Endothelial cell of umbilical vein (primary cell): Measurements from ENCODE around the gene WDR38. TPM values are rescaled to one million over a fixed set of nuclear protein-coding genes. Genes with fewer than 3 reads are reported as not detected.

ENCODE experiments used
- BruUV-seq: library from RNA; stranded (reverse); fragments of 400-500 nt; replicated peaks from 2 replicates; lab custom pipeline; 2021; lab: Mats Ljungman, UMichigan
- CTCF ChIA-PET: fragments of 300-600, 350-600 bp; sonication (Branson Sonifier 250); formaldehyde crosslinking; loops from one replicate; lab custom pipeline; 2021; ENCODE audit warnings: antibody characterized with exemption, inconsistent platforms; lab: Charles Lee
- POLR2A ChIA-PET: fragments of 300-600, 350-600 bp; sonication (Branson Sonifier 250); formaldehyde crosslinking; loops from one replicate; lab custom pipeline; 2021; ENCODE audit warnings: antibody characterized with exemption, inconsistent platforms; lab: Charles Lee
- DNase-seq: peaks from one replicate; pipeline ENCODE4 v3.0.0-alpha.2; 2011; ENCODE audit warnings: low read depth, low spot score
- FAIRE-seq: peaks from 2 replicates; lab custom pipeline; 2011; peaks lifted over from hg19 to GRCh38; lab: Jason Lieb, UNC
- H2AFZ ChIP-seq: 2 replicates; pipeline ENCODE4 v1.6.0; 2012; ENCODE audit warnings: low read depth, low read length, control low read depth, inconsistent platforms
- H3K27ac ChIP-seq: 2 replicates; pipeline ENCODE4 v1.5.1; 2011; ENCODE audit warnings: low read depth, mild to moderate bottlenecking, control low read depth, low read length, moderate library complexity; ENCODE audit not compliant: insufficient read depth
- H3K27me3 ChIP-seq, 2 experiments: 2 replicates each; pipeline versions ENCODE4 v1.6.0 to v1.6.1; 2011; ENCODE audit warnings: low read length in 2 of 2, mixed read lengths in 1 of 2; ENCODE audit not compliant: control insufficient read depth in 2 of 2, insufficient read depth in 2 of 2
- H3K36me3 ChIP-seq, 2 experiments: 2 replicates in 1 of 2; 3 replicates in 1 of 2; pipeline ENCODE4 v1.5.1; 2011; ENCODE audit warnings: low read length in 2 of 2, mild to moderate bottlenecking in 1 of 2, moderate library complexity in 1 of 2; ENCODE audit not compliant: control insufficient read depth in 2 of 2, insufficient read depth in 2 of 2; ENCODE audit errors: extremely low read depth in 1 of 2
- H3K4me1 ChIP-seq: 3 replicates; pipeline ENCODE4 v1.5.1; 2011; ENCODE audit warnings: mild to moderate bottlenecking, low read length; ENCODE audit not compliant: control insufficient read depth, insufficient read depth; ENCODE audit errors: extremely low read depth
- H3K4me2 ChIP-seq: 2 replicates; pipeline ENCODE4 v1.6.1; 2011; ENCODE audit warnings: low read length, control low read depth, mixed read lengths; ENCODE audit not compliant: insufficient read depth
- H3K4me3 ChIP-seq, 3 experiments: fragments of 200-600 bp in 1 of 3; sonication (generic), shearing (Covaris generic) in 1 of 3; replicated peaks in 1 of 3; 2 replicates each; pipeline ENCODE4 v1.5.1; 2011 to 2016; ENCODE audit warnings: control low read depth in 3 of 3, low read length in 3 of 3, mild to moderate bottlenecking in 2 of 3, inconsistent platforms in 1 of 3, low read depth in 1 of 3, moderate library complexity in 1 of 3; ENCODE audit not compliant: insufficient read depth in 1 of 3
- H3K79me2 ChIP-seq: 2 replicates; pipeline ENCODE4 v1.6.0; 2012; ENCODE audit warnings: low read length, inconsistent platforms; ENCODE audit not compliant: control insufficient read depth, insufficient read depth
- H3K9ac ChIP-seq: replicated peaks from 2 replicates; pipeline ENCODE3; 2011; ENCODE audit warnings: low read length, control low read depth; ENCODE audit not compliant: insufficient read depth; ENCODE audit errors: extremely low read depth
- H3K9me1 ChIP-seq: replicated peaks from 3 replicates; pipeline ENCODE4 v1.6.0; 2011; ENCODE audit warnings: mild to moderate bottlenecking, low read length; ENCODE audit not compliant: control insufficient read depth, insufficient read depth; ENCODE audit errors: extremely low read depth
- H3K9me3 ChIP-seq: replicated peaks from 2 replicates; pipeline ENCODE4 v1.5.1; 2012; ENCODE audit warnings: low read length, inconsistent platforms; ENCODE audit not compliant: control insufficient read depth, insufficient read depth
- H4K20me1 ChIP-seq: replicated peaks from 2 replicates; pipeline ENCODE3; 2011; ENCODE audit warnings: mild to moderate bottlenecking, low read length; ENCODE audit not compliant: control insufficient read depth, insufficient read depth; ENCODE audit errors: extremely low read depth
- EZH2 ChIP-seq: IDR thresholded peaks from 2 replicates; pipeline ENCODE4 v1.6.1; 2012; ENCODE audit warnings: borderline replicate concordance, low read depth, mild to moderate bottlenecking, moderate library complexity, low read length, inconsistent platforms; ENCODE audit not compliant: severe bottlenecking
- FOS ChIP-seq: IDR thresholded peaks from 2 replicates; pipeline ENCODE4 v1.6.1; 2011; ENCODE audit warnings: mild to moderate bottlenecking, low read length, moderate library complexity, borderline replicate concordance; ENCODE audit not compliant: insufficient read depth
- GATA2 ChIP-seq: IDR thresholded peaks from 2 replicates; pipeline ENCODE4 v1.7.0; 2011; ENCODE audit warnings: low read depth, mild to moderate bottlenecking, moderate library complexity, mixed read lengths, low read length; ENCODE audit not compliant: insufficient read length, insufficient read depth
- JUN ChIP-seq: IDR thresholded peaks from 2 replicates; pipeline ENCODE4 v1.6.1; 2011; ENCODE audit warnings: borderline replicate concordance, low read depth; ENCODE audit not compliant: insufficient read length, insufficient read depth
- MYC ChIP-seq: IDR thresholded peaks from one replicate; pipeline ENCODE4 v1.6.1; 2011; ENCODE audit warnings: mild to moderate bottlenecking, low read depth, low read length
- POLR2A ChIP-seq: IDR thresholded peaks from 2 replicates; pipeline ENCODE4 v1.6.1; 2012; ENCODE audit warnings: low read depth, mild to moderate bottlenecking, control low read depth, low read length
- POLR2AphosphoS5 ChIP-seq: IDR thresholded peaks from 2 replicates; pipeline ENCODE4 v1.6.1; 2012; ENCODE audit warnings: low read depth, mild to moderate bottlenecking, control low read depth, low read length, moderate library complexity; ENCODE audit not compliant: insufficient read depth
- dilution Hi-C: fragments of 300-500 bp; cut with MboI; formaldehyde crosslinking; loops from one replicate; pipeline ENCODE4 v1.15.0; 2019; ENCODE audit warnings: low sequenced_read_pairs; ENCODE audit not compliant: extremely low pct_ligation_motif_present
- intact Hi-C: fragments of 100-400 bp; cut with micrococcal nuclease; formaldehyde crosslinking; loops from one replicate; pipeline ENCODE4 v1.10.0; 2022
- polyA plus RNA-seq, 4 experiments: library from polyadenylated mRNA; depleted of rRNA in 3 of 4; stranded (reverse) in 3 of 4; unstranded in 1 of 4; fragments of >200 nt; gene quantifications; 2 replicates each; pipeline versions ENCODE4 v1.2.1 to v1.2.3, GENCODE V29; 2011 to 2012; ENCODE audit warnings: missing spikeins in 1 of 4
- total RNA-seq: library from RNA; stranded (reverse); gene quantifications from 2 replicates; pipeline ENCODE4 v1.2.3, GENCODE V29; 2021
- TF ChIP-seq, protein P1 (sequence below): IDR thresholded peaks from 2 replicates; pipeline ENCODE4 v1.6.1; 2011; ENCODE audit not compliant: insufficient read depth, insufficient read length
- TF ChIP-seq, protein P2 (sequence below), 2 donors: IDR thresholded peaks; 1 replicate in 1 of 2; 2 replicates in 1 of 2; pipeline ENCODE4 v1.5.1; 2011; ENCODE audit warnings: low read length in 2 of 2, mild to moderate bottlenecking in 2 of 2, moderate library complexity in 2 of 2, control low read depth in 1 of 2, inconsistent platforms in 1 of 2, low read depth in 1 of 2; ENCODE audit not compliant: insufficient read depth in 1 of 2; ENCODE audit errors: extremely low read depth in 1 of 2

The WDR38 gene
- total and polyA plus RNA-seq, 2 donors (not counting 3 experiments of a cell fraction or from before 2014, with no cell fraction given), result not detected

DNA sequence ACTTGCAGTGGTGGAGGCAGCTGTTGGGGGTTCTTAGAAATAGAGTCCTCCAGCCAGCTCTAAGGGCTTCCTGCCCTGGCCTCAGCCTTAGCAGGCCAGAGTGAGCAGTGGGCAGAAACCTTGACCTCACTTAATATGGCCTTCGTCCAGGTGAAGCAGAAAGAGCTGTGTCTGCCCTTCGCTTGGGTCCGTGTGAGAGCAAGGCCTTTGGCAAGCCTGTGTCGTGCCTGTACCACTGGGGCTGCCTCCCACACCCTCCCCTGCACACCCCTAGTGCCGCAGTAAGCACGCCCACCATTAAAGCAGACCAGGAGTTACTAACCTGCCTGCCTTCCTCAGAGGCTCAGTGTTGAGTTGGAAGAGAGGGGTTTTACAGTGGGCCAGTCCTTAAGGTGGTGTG lies 22.2 kb downstream of the WDR38 start:
- Histone ChIP-seq H3K9ac (no peak overlapping the region), H2AFZ (no peak overlapping the region), H3K4me1 (peaks cover 23% of the 10 kb centered on the region), H3K9me3 (no peaks in the 10 kb centered on the region), H3K4me3 (no peak overlapping the region), H3K36me3 (peaks cover 36 to 43% of the 10 kb centered on the region in 2 experiments), H3K27ac (no peak overlapping the region), H3K27me3 (no peaks in the 10 kb centered on the region), H3K4me2 (no peak overlapping the region), H3K9me1 (no peaks in the 10 kb centered on the region), H3K79me2 (peaks cover 57% of the 10 kb centered on the region), H4K20me1 (peaks cover 7% of the 10 kb centered on the region)
- DNase-seq (no peak), FAIRE-seq (no peak)
- no peak for TF ChIP-seq EZH2
- no peak for TF ChIP-seq POLR2AphosphoS5
- no peak for TF ChIP-seq FOS
- no peak for TF ChIP-seq GATA2
- TF ChIP-seq, protein P1, sequence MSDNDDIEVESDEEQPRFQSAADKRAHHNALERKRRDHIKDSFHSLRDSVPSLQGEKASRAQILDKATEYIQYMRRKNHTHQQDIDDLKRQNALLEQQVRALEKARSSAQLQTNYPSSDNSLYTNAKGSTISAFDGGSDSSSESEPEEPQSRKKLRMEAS, result no peak
- TF ChIP-seq POLR2A, result no peak
- TF ChIP-seq JUN, result no peak
- TF ChIP-seq, protein P2, sequence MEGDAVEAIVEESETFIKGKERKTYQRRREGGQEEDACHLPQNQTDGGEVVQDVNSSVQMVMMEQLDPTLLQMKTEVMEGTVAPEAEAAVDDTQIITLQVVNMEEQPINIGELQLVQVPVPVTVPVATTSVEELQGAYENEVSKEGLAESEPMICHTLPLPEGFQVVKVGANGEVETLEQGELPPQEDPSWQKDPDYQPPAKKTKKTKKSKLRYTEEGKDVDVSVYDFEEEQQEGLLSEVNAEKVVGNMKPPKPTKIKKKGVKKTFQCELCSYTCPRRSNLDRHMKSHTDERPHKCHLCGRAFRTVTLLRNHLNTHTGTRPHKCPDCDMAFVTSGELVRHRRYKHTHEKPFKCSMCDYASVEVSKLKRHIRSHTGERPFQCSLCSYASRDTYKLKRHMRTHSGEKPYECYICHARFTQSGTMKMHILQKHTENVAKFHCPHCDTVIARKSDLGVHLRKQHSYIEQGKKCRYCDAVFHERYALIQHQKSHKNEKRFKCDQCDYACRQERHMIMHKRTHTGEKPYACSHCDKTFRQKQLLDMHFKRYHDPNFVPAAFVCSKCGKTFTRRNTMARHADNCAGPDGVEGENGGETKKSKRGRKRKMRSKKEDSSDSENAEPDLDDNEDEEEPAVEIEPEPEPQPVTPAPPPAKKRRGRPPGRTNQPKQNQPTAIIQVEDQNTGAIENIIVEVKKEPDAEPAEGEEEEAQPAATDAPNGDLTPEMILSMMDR (IDR thresholded peaks at IDR 0.05; ENCODE audit: extremely low read depth in 1 of 2, insufficient read depth in 1 of 2, low read depth in 1 of 2, low read length in 2 of 2), result no peak
- no peak for TF ChIP-seq MYC
- POLR2A ChIA-PET, result no interaction called here
- dilution Hi-C loops (no loop called here), intact Hi-C loops (no loop called here)
- CTCF ChIA-PET, result no interaction called here
- no TSS peak for BruUV-seq
